Measurements from ENCODE around the gene TMEM53. TPM values are rescaled to one million over a fixed set of nuclear protein-coding genes. Genes with fewer than 3 reads are reported as not detected.
A peak's percentile ranks its signal among the peaks of the same experiment; 100 is the strongest.

Gene TMEM53
- total and polyA plus RNA-seq, 2 experiments from 2014 or later: 15.2 to 43.0 TPM

- TF ChIP-seq, protein P1, sequence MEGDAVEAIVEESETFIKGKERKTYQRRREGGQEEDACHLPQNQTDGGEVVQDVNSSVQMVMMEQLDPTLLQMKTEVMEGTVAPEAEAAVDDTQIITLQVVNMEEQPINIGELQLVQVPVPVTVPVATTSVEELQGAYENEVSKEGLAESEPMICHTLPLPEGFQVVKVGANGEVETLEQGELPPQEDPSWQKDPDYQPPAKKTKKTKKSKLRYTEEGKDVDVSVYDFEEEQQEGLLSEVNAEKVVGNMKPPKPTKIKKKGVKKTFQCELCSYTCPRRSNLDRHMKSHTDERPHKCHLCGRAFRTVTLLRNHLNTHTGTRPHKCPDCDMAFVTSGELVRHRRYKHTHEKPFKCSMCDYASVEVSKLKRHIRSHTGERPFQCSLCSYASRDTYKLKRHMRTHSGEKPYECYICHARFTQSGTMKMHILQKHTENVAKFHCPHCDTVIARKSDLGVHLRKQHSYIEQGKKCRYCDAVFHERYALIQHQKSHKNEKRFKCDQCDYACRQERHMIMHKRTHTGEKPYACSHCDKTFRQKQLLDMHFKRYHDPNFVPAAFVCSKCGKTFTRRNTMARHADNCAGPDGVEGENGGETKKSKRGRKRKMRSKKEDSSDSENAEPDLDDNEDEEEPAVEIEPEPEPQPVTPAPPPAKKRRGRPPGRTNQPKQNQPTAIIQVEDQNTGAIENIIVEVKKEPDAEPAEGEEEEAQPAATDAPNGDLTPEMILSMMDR (IDR thresholded peaks at IDR 0.05; ENCODE audit: low read depth, low read length): no peak
- no peaks in the 10 kb centered on the region for H3K9me3 ChIP-seq (ENCODE audit: low read depth)
- no peak overlapping the region for H3K4me3 ChIP-seq
- no peaks in the 10 kb centered on the region for H3K27me3 ChIP-seq
- no peak for DNase-seq (ENCODE audit: low read depth in 1 of 2, low spot score in 1 of 2)
- H3K36me3 ChIP-seq: peaks cover 15% of the 10 kb centered on the region
- no peak overlapping the region for H3K27ac ChIP-seq
- H3K4me1 ChIP-seq (ENCODE audit: low read depth): no peaks in the 10 kb centered on the region
Measured at GRCh38 chr1:44653107-44653964, 20.9 kb downstream of the TMEM53 start.

GRCh38 chr1:44652445-44653106, 21.7 kb downstream of the TMEM53 start:
- H3K4me3 ChIP-seq: no peak overlapping the region
- TF ChIP-seq, protein P1 (IDR thresholded peaks at IDR 0.05; ENCODE audit: low read depth, low read length): peak; percentile 96
- peak overlapping the region; percentile 8 for H3K27ac ChIP-seq
- peaks cover 15% of the 10 kb centered on the region for H3K36me3 ChIP-seq
- no peaks in the 10 kb centered on the region for H3K4me1 ChIP-seq (ENCODE audit: low read depth)
- DNase-seq (ENCODE audit: low read depth in 1 of 2, low spot score in 1 of 2): peak; percentile 68 to 82
- no peaks in the 10 kb centered on the region for H3K9me3 ChIP-seq (ENCODE audit: low read depth)
- H3K27me3 ChIP-seq: no peaks in the 10 kb centered on the region

- H3K27me3 ChIP-seq: no peaks in the 10 kb centered on the region
- no peak overlapping the region for H3K4me3 ChIP-seq
- H3K4me1 ChIP-seq (ENCODE audit: low read depth): no peaks in the 10 kb centered on the region
- H3K36me3 ChIP-seq: peaks cover 15% of the 10 kb centered on the region
- TF ChIP-seq, protein P1 (IDR thresholded peaks at IDR 0.05; ENCODE audit: low read depth, low read length): no peak
- no peak for DNase-seq (ENCODE audit: low read depth in 1 of 2, low spot score in 1 of 2)
- H3K27ac ChIP-seq: no peak overlapping the region
- H3K9me3 ChIP-seq (ENCODE audit: low read depth): no peaks in the 10 kb centered on the region
Measured at GRCh38 chr1:44651069-44651468, 23.2 kb downstream of the TMEM53 start.

- Histone ChIP-seq H3K36me3 (peaks cover 22% of the 10 kb centered on the region), H3K27ac (no peak overlapping the region)
Measured at GRCh38 chr1:44650159-44650831, 24.0 kb downstream of the TMEM53 start.

GRCh38 chr1:44649788-44650158, 24.5 kb downstream of the TMEM53 start:
- Histone ChIP-seq H3K27me3 (no peaks in the 10 kb centered on the region), H3K9me3 (ENCODE audit: low read depth) (no peaks in the 10 kb centered on the region), H3K4me1 (ENCODE audit: low read depth) (no peaks in the 10 kb centered on the region), H3K27ac (no peak overlapping the region), H3K36me3 (peaks cover 24% of the 10 kb centered on the region), H3K4me3 (no peak overlapping the region)
- DNase-seq (ENCODE audit: low read depth in 1 of 2, low spot score in 1 of 2): no peak
- TF ChIP-seq, protein P1 (IDR thresholded peaks at IDR 0.05; ENCODE audit: low read depth, low read length): no peak

More at GRCh38 chr1:44650159-44650831, 24.0 kb downstream of the TMEM53 start:
- H3K9me3 ChIP-seq (ENCODE audit: low read depth): no peaks in the 10 kb centered on the region
- H3K4me1 ChIP-seq (ENCODE audit: low read depth): no peaks in the 10 kb centered on the region
- TF ChIP-seq, protein P1 (IDR thresholded peaks at IDR 0.05; ENCODE audit: low read depth, low read length): no peak
- DNase-seq (ENCODE audit: low read depth in 1 of 2, low spot score in 1 of 2): no peak
- no peak overlapping the region for H3K4me3 ChIP-seq
- no peaks in the 10 kb centered on the region for H3K27me3 ChIP-seq
